Stromal cell of bone marrow (primary cell): ENCODE data around the gene SREK1.

Experiments
- DNase-seq: peaks from one replicate; pipeline ENCODE4 v3.0.0-alpha.2; 2012; ENCODE audit warnings: low read depth

SREK1 gene

DNA sequence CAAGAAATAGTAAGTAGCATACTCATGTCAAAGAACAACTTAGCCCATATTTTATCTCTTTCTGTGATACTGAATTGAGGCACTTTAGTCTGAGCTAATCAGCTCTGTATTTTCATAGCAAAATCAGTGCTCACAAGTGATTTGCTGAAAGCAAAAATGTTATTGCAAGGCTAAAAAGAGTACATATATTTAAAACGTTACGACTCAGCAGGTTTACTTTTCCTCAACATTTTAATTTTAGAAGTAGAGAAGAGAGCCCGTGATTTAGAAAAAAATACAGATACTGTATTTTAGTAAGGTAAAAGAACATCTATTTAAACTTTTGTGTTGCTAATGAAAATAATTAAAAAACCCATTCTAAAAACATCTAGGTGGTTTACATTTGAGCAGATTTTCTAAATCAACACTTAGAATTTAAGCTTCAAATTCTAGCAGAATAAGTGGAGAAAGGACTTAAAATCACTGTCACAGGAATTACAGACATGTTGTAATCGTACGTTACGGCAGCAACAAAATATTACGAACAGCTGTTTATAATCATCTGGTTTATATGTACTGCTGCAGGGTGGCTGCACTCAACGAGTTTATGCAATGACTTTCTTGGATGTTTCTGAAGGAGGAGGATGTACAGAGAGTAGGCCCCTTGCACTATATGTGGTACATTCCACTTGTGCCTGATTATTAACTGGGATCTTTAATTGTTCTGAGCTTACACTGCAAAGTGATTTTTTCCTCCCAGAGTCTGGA lies 20.1 kb downstream of the SREK1 start:
- no peak for DNase-seq

GRCh38 chr5:66168226-66168625 lies 24.1 kb downstream of the SREK1 start:
- DNase-seq: no peak

DNA sequence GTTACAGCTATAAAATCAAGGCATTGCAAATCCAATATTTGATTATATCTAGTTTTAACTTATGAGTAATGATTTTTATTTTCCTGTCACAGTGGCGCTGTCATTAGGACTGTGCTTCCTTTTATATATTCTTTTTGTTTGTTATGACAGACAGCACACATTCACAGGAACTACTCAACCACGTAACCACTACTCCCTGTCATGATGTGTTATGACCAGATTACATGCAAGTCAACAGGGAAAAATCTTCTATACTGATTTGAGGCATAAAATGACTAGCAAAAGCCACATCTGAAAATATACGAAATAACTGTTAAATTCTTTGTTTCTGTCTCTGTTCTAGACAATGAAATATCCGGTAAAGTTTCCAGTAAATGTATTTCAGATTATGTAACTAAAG lies 25.4 kb downstream of the SREK1 start:
- no peak for DNase-seq

DNA sequence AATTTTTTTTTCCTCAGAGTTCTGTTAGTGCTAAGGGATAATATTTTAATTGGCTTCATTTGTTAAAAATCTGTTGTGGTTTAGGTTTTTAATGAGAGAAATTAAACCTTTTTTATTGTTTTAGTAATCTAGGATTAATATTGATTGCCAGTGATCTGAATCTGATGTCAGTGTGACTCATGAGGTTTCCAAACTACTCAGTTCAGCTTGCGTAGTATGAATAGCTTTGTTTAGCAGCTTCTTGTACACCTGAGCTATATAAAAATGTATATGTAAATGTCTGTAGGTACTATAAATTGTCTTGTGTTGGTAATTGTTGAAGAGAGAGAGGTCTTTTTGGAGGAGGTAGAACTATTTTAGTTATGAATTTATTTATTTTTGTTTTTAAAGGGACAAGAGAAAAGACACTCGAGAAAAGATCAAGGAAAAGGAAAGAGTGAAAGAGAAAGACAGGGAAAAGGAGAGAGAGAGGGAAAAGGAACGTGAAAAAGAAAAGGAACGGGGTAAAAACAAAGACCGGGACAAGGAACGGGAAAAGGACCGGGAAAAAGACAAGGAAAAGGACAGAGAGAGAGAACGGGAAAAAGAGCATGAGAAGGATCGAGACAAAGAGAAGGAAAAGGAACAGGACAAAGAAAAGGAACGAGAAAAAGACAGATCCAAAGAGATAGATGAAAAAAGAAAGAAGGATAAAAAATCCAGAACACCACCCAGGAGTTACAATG lies 26.3 kb downstream of the SREK1 start:
- no peak for DNase-seq

GRCh38 chr5:66171349-66172344 lies 27.5 kb downstream of the SREK1 start:
- DNase-seq: peak; percentile 33

- peak; percentile 12 for DNase-seq
Observed at GRCh38 chr5:66174338-66174737, 30.2 kb downstream of the SREK1 start.

GRCh38 chr5:66178799-66179198 lies 34.7 kb downstream of the SREK1 start:
- DNase-seq: no peak

GRCh38 chr5:66179297-66180051 lies 35.4 kb downstream of the SREK1 start:
- no peak for DNase-seq

DNA sequence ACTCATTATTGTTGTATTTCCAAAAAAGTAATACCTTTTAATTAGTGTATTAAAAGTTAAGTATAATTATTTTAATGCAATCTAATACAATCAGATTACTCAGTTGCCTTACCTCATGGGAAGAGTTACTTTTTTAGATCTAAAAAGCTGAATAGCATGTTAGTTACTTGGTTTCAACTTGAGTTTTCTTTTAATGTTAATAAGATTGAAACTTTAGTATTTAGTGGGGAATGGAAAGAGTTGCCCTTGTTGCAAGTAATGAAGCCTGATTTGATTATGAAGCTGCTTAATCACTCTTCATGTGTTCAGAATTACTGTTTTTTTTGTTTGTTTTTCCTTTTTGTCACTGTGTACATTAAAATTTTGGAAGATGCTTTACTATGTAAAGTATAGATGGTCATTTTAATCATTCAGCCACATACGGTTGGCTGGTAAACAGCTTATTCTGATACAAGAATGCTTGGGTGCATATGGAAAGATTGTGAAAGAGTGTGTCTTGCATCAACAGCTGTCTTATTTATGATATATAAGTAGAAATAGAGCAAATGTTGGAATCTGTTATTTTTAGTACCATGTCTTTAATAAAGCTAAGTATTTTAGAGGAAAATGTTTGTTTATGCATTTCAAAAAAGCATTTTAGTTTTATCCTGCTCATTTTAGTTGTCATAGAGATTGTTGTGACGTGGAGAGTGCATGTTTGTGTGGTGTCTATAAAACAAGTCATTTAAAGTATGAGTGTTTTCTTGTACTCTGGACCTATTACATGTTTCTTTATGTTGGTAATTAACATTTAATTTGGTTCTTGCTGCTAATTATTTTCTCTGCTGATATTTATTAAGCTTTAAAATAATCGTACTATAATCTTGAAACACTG lies 36.4 kb downstream of the SREK1 start:
- DNase-seq: no peak

GRCh38 chr5:66186108-66186507 lies 42.0 kb downstream of the SREK1 start:
- DNase-seq: no peak

DNA sequence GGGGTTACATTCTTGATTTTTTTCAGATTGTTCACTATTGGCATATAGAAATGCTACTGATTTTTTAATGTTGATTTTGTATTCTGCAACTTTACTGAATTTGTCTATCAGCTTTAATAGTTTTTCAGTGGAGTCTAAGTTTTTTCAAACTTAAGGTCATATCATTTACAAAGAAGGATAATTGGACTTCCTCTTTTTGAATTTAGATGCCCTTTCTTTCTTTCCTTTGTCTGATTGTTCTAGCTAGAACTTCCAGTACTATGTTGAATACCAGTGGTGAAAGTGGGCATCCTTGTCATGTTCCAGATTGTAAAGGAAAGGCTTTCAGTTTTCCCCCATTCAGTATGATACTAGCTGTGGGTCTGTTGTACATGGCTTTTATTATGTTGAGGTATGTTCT lies 49.3 kb downstream of the SREK1 start:
- no peak for DNase-seq

- DNase-seq: no peak
Observed at GRCh38 chr5:66197764-66198405, 53.8 kb downstream of the SREK1 start.

DNA sequence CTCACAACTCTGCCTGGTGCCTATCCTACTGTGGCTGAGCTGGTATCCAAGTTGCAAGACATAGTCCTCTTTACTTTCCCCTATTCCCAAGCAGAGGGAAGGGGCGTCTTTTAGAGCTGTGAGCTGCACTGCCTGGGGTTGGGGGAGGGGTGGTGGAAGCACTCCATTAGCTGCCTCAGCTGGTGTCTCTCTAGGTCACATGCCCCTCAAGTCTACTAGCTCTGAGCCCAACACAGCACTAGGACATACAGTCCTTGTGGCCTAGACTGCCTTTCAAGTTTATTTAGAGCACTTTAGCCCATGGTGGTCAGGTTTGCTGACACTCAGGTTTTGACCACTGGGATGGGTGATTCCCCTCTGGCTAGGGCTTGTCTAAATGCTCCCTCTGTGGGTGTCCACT lies 54.7 kb downstream of the SREK1 start:
- DNase-seq: no peak

GRCh38 chr5:66203531-66203930 lies 59.4 kb downstream of the SREK1 start:
- DNase-seq: no peak

DNA sequence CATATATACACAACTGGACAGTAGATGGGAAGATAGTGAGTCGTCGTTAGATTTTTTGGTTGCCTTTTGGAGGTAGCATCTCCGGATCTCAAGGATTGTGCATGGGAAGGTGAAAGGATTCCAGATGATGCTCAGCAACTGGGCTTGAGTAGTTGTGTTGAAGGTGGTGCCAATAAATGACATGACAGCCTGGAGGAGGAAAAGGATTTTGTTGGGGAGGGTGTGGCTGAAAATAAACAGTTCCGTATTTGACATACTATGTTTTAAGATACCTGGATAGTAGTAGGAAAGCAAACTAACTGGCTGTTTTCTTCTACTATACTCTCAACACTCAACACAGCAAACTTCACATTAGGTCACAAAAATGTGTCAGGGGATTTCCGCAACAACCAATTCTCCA lies 62.4 kb downstream of the SREK1 start:
- no peak for DNase-seq

- DNase-seq: peak; percentile 13
Observed at GRCh38 chr5:66207800-66208561, 63.9 kb downstream of the SREK1 start.

DNA sequence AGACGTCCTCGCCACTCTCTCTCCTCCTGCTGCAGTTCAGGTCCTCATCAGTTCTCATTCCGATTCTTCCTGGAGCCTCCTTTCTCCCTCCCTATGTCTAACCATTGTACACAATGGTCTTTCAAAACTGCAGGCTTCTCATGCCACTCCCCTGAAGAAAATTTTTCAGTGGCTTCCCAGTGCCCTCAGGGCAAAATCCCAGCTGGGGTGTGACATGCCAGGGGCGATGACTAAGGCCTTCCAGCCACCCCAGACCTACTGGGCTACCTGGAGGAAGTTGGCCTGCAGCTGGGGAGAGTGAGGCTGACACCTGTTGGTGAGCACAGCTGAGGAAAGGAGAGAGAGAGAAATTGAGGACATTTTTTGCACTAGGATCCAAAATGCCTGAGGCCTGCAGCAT lies 65.2 kb downstream of the SREK1 start:
- DNase-seq: no peak

DNA sequence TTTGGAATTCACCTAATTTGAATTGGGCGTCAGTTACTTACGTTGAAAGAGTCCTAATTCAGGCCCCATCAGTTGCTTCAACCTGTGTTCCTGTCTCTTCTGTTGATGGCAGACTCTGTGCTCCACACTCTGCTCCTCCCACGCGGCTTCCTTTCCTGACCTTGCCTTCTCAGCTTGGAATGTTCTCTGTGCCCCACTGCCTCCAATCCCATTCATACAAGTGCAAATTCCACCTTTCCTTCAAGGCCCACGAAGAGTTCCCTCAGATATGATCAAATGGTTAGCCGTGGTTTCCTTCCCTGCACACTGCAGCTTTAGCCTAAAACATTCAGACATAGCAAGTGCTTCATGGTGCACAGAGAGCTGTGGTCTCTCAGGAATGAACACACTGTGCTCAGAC lies 65.7 kb downstream of the SREK1 start:
- DNase-seq: no peak

DNA sequence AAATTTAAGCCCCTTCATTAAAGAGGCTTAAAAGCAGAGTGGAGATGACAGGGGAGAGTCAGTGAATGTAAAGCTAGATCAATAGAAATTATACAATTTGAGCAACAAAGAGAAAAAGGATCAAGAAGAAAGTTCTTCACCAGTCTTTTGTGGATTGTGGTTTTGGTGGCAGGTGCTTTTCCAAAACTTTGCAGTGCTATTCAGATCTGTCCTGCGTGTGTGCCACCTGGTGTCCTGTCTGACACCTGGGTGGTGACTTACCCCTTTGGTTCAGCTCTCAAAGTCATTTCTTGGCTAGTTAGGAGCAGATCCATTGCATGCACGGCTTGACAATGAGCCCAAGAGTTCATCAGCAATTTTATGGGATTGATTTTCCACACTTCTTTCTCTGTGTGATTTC lies 69.4 kb downstream of the SREK1 start:
- no peak for DNase-seq
